ENCODE measurements around the gene MAD1L1.

DNA sequence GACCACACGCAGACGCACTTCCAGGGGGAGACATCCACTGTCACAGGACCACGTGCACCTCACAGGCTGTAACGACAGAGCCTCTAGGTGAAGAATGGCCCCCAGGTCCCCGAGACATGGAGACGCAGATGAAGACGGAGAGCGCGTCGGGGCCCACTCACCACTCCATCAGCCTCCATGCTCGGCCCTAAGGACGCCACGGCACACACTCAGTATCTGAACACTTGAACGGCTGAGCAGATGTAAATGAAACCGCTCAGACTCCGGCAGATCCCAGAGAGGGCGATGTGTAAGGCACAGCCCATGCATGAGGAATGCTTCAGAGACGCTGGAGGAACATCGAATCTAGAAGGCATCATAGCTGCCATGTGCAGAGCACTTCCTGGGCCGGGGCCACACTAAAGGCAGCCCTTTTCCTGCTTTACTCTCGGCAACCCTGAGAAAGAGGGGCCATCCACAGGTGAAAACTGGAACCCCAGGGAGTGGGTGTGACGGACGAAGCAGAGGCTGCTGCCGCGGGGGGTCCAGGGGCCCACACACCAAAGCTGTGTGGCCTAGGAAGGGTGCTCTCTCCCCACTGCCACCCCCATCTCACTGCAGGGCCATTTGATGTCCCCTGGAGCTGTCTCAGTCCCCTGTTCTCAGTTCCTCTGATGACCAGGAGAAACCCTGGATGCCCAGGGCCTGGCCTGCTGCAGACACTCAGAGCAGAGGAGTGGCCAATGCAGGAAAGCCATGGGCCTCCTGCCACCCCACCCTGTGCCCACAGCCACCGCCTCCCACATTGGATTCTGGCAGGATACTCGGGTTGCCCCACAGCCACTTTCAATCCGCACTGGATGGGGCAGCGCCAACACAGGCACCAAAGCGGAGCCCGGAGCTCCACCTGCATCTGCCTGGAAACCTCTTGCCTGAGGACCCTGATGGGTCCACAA is 253.8 kb downstream of the MAD1L1 start:
- TF ChIP-seq, protein P1, sequence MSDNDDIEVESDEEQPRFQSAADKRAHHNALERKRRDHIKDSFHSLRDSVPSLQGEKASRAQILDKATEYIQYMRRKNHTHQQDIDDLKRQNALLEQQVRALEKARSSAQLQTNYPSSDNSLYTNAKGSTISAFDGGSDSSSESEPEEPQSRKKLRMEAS (IDR thresholded peaks at IDR 0.05), result no peak
- TF ChIP-seq, protein P2, sequence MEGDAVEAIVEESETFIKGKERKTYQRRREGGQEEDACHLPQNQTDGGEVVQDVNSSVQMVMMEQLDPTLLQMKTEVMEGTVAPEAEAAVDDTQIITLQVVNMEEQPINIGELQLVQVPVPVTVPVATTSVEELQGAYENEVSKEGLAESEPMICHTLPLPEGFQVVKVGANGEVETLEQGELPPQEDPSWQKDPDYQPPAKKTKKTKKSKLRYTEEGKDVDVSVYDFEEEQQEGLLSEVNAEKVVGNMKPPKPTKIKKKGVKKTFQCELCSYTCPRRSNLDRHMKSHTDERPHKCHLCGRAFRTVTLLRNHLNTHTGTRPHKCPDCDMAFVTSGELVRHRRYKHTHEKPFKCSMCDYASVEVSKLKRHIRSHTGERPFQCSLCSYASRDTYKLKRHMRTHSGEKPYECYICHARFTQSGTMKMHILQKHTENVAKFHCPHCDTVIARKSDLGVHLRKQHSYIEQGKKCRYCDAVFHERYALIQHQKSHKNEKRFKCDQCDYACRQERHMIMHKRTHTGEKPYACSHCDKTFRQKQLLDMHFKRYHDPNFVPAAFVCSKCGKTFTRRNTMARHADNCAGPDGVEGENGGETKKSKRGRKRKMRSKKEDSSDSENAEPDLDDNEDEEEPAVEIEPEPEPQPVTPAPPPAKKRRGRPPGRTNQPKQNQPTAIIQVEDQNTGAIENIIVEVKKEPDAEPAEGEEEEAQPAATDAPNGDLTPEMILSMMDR (IDR thresholded peaks at IDR 0.05 in 2 of 3, conservative IDR thresholded peaks at IDR 0.05 in 1 of 3; ENCODE audit: borderline replicate concordance in 1 of 3, insufficient read depth in 1 of 3, low read depth in 2 of 3, low read length in 2 of 3), result no peak
- TF ChIP-seq EZH2 (IDR thresholded peaks at IDR 0.05) (no peak), POLR2A (IDR thresholded peaks at IDR 0.05; ENCODE audit: borderline replicate concordance, extremely low read depth, insufficient read depth, insufficient read length) (no peak), RAD21 (IDR thresholded peaks at IDR 0.05; ENCODE audit: low read depth) (no peak), SRF (IDR thresholded peaks at IDR 0.05; ENCODE audit: low read depth) (no peak)
- TF ChIP-seq, protein P3, sequence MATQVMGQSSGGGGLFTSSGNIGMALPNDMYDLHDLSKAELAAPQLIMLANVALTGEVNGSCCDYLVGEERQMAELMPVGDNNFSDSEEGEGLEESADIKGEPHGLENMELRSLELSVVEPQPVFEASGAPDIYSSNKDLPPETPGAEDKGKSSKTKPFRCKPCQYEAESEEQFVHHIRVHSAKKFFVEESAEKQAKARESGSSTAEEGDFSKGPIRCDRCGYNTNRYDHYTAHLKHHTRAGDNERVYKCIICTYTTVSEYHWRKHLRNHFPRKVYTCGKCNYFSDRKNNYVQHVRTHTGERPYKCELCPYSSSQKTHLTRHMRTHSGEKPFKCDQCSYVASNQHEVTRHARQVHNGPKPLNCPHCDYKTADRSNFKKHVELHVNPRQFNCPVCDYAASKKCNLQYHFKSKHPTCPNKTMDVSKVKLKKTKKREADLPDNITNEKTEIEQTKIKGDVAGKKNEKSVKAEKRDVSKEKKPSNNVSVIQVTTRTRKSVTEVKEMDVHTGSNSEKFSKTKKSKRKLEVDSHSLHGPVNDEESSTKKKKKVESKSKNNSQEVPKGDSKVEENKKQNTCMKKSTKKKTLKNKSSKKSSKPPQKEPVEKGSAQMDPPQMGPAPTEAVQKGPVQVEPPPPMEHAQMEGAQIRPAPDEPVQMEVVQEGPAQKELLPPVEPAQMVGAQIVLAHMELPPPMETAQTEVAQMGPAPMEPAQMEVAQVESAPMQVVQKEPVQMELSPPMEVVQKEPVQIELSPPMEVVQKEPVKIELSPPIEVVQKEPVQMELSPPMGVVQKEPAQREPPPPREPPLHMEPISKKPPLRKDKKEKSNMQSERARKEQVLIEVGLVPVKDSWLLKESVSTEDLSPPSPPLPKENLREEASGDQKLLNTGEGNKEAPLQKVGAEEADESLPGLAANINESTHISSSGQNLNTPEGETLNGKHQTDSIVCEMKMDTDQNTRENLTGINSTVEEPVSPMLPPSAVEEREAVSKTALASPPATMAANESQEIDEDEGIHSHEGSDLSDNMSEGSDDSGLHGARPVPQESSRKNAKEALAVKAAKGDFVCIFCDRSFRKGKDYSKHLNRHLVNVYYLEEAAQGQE (IDR thresholded peaks at IDR 0.05; ENCODE audit: low read depth), result no peak
